GM12892 (cell line): ENCODE data around the gene ETV3.

Experiments used
- POLR2A ChIP-seq: IDR thresholded peaks from 2 replicates; pipeline ENCODE4 v1.6.1; 2011; ENCODE audit warnings: low read depth, low read length, control low read depth
- POLR2AphosphoS5 ChIP-seq: IDR thresholded peaks from 2 replicates; pipeline ENCODE4 v1.6.1; 2011; ENCODE audit warnings: low read depth, low read length, control low read depth
- TAF1 ChIP-seq: IDR thresholded peaks from 2 replicates; pipeline ENCODE4 v1.6.1; 2011; ENCODE audit warnings: low read depth, mild to moderate bottlenecking, control low read depth, low read length, borderline replicate concordance

- TF ChIP-seq POLR2A (no peak), POLR2AphosphoS5 (no peak), TAF1 (no peak)
Measured at GRCh38 chr1:157137408-157138219, 581 bp downstream of the ETV3 start.
